Tibial artery (tissue), 4 donors: ENCODE results near the gene HDLBP.

Experiments used
- DNase-seq, 2 donors: peaks; one replicate each; pipeline ENCODE4 v3.0.0-alpha.2; 2019
- H3K27ac ChIP-seq, 2 donors: fragments of 200-600 bp; sonication (generic) in 1 of 2; 1 replicate in 1 of 2; 2 replicates in 1 of 2; pipeline ENCODE4 v1.5.1; 2018 to 2019; ENCODE audit warnings: mild to moderate bottlenecking in 1 of 2
- H3K27me3 ChIP-seq, 2 donors: fragments of 200-600 bp; sonication (generic) in 1 of 2; one replicate each; pipeline versions ENCODE4 v1.5.1 to v1.6.0; 2016 to 2019
- H3K36me3 ChIP-seq, 3 donors: fragments of 200-600 bp; sonication (generic) in 2 of 3; one replicate each; pipeline ENCODE4 v1.5.1; 2016 to 2019; ENCODE audit warnings: mild to moderate bottlenecking in 2 of 3
- H3K4me1 ChIP-seq, 4 donors: fragments of 200-600 bp; sonication (generic) in 2 of 4; 1 replicate in 3 of 4; 2 replicates in 1 of 4; pipeline ENCODE4 v1.5.1; 2016 to 2019
- H3K4me3 ChIP-seq, 2 donors: fragments of 200-600 bp; sonication (generic) in 1 of 2; 1 replicate in 1 of 2; 2 replicates in 1 of 2; pipeline ENCODE4 v1.5.1; 2018 to 2019; ENCODE audit warnings: mild to moderate bottlenecking in 2 of 2
- H3K9me3 ChIP-seq, 3 donors: fragments of 200-600 bp; sonication (generic) in 1 of 3; one replicate each; pipeline ENCODE4 v1.5.1; 2016 to 2019
- CTCF ChIP-seq, 2 experiments: fragments of 200-600 bp in 1 of 2; fragments of 450-650 bp in 1 of 2; IDR thresholded peaks; one replicate each; pipeline ENCODE4 v1.5.1; 2017 to 2019; ENCODE audit warnings: antibody characterized with exemption in 2 of 2, mild to moderate bottlenecking in 1 of 2, moderate library complexity in 1 of 2
- intact Hi-C: fragments of 100-400 bp; cut with DNase I; formaldehyde crosslinking; loops from one replicate; pipeline ENCODE4 v1.15.0; 2023; ENCODE audit warnings: low total_unique reads

Gene HDLBP

GRCh38 chr2:241340631-241341163, 25.2 kb upstream of the HDLBP start:
- no peak for DNase-seq
- H3K27me3 ChIP-seq = no peaks in the 10 kb centered on the region
- peaks cover 0 to 17% (median 0%) of the 10 kb centered on the region in 4 donors for H3K4me1 ChIP-seq
- H3K9me3 ChIP-seq = no peaks in the 10 kb centered on the region
- peaks cover 59 to 91% (median 86%) of the 10 kb centered on the region in 3 donors for H3K36me3 ChIP-seq
- intact Hi-C loops = no loop called here
- H3K4me3 ChIP-seq = no peak overlapping the region
- TF ChIP-seq CTCF (IDR thresholded peaks at IDR 0.05) = no peak
- peak overlapping the region in 1 of 2 donors; percentile 33 for H3K27ac ChIP-seq

GRCh38 chr2:241339839-241340630, 24.6 kb upstream of the HDLBP start:
- Histone ChIP-seq H3K4me3 (no peak overlapping the region), H3K36me3 (peaks cover 54 to 91% (median 82%) of the 10 kb centered on the region in 3 donors), H3K9me3 (no peaks in the 10 kb centered on the region), H3K4me1 (peaks cover 0 to 17% (median 0%) of the 10 kb centered on the region in 4 donors), H3K27me3 (no peaks in the 10 kb centered on the region), H3K27ac (peak overlapping the region in 1 of 2 donors; percentile 33)
- DNase-seq = no peak
- intact Hi-C loops = no loop called here
- TF ChIP-seq CTCF (IDR thresholded peaks at IDR 0.05) = no peak

GRCh38 chr2:241334813-241335212, 19.3 kb upstream of the HDLBP start:
- intact Hi-C loops = no loop called here
- DNase-seq = no peak
- no peak for TF ChIP-seq CTCF (IDR thresholded peaks at IDR 0.05)
- H3K4me1 ChIP-seq = peaks cover 0 to 4% (median 0%) of the 10 kb centered on the region in 4 donors
- H3K27ac ChIP-seq = no peak overlapping the region
- H3K36me3 ChIP-seq = peaks cover 33 to 60% (median 45%) of the 10 kb centered on the region in 3 donors
- H3K9me3 ChIP-seq = no peaks in the 10 kb centered on the region
- no peak overlapping the region for H3K4me3 ChIP-seq
- no peaks in the 10 kb centered on the region for H3K27me3 ChIP-seq

GRCh38 chr2:241330616-241330981, 15.1 kb upstream of the HDLBP start:
- intact Hi-C loops = no loop called here

More at GRCh38 chr2:241330616-241330981, 15.1 kb upstream of the HDLBP start:
- Histone ChIP-seq H3K4me3 (no peak overlapping the region), H3K4me1 (peaks cover 0 to under 1% (median 0%) of the 10 kb centered on the region in 4 donors), H3K36me3 (peaks cover 10 to 56% (median 37%) of the 10 kb centered on the region in 3 donors), H3K27me3 (no peaks in the 10 kb centered on the region), H3K27ac (no peak overlapping the region), H3K9me3 (no peaks in the 10 kb centered on the region)
- DNase-seq = no peak
- no peak for TF ChIP-seq CTCF (IDR thresholded peaks at IDR 0.05)
